Measurements from ENCODE around the gene FCHO2.

Gene FCHO2

GRCh38 chr5:73135021-73135420 is 179.2 kb downstream of the FCHO2 start:
- no peak for TF ChIP-seq ZFX (IDR thresholded peaks at IDR 0.05)
- TF ChIP-seq, protein P1, sequence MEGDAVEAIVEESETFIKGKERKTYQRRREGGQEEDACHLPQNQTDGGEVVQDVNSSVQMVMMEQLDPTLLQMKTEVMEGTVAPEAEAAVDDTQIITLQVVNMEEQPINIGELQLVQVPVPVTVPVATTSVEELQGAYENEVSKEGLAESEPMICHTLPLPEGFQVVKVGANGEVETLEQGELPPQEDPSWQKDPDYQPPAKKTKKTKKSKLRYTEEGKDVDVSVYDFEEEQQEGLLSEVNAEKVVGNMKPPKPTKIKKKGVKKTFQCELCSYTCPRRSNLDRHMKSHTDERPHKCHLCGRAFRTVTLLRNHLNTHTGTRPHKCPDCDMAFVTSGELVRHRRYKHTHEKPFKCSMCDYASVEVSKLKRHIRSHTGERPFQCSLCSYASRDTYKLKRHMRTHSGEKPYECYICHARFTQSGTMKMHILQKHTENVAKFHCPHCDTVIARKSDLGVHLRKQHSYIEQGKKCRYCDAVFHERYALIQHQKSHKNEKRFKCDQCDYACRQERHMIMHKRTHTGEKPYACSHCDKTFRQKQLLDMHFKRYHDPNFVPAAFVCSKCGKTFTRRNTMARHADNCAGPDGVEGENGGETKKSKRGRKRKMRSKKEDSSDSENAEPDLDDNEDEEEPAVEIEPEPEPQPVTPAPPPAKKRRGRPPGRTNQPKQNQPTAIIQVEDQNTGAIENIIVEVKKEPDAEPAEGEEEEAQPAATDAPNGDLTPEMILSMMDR (conservative IDR thresholded peaks at IDR 0.05): no peak
- H3K27ac ChIP-seq: no peak overlapping the region

GRCh38 chr5:73135429-73136054 is 179.7 kb downstream of the FCHO2 start:
- TF ChIP-seq, protein P1 (conservative IDR thresholded peaks at IDR 0.05): peak; percentile 44; the same call in 1 of the 2 replicates
- no peak for TF ChIP-seq ZFX (IDR thresholded peaks at IDR 0.05)
- no peak overlapping the region for H3K27ac ChIP-seq

DNA sequence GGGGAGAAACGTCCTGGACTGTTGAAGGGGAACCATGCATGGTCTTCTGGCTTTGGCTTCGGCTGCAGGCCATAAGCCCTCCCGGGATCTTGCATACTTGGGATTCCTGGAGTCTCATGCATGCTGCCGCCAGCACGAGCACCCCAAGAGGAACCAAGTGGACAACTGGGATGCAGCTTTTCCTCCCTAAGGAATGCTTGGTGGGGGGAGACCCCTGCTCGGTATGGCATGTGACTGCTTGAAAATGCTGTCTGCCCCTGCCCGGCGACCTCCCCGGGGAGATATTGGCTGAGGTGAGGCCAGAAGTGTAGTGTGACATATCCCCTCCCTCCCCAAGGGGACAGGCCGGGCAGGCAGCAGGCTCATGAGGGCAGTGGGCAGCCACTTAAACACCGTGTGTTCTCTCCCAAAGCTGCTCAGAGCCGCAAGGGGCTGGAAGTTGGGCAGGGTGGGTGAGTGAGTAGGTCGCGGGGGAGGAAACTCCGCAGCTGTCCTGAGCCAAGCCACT is 180.3 kb downstream of the FCHO2 start:
- TF ChIP-seq, protein P1 (conservative IDR thresholded peaks at IDR 0.05): no peak
- TF ChIP-seq ZFX (IDR thresholded peaks at IDR 0.05): no peak
- H3K27ac ChIP-seq: no peak overlapping the region

- no peak for TF ChIP-seq ZFX (IDR thresholded peaks at IDR 0.05)
- H3K27ac ChIP-seq: no peak overlapping the region
Observed at GRCh38 chr5:73137563-73138530, 182.0 kb downstream of the FCHO2 start.

GRCh38 chr5:73139485-73139884 is 183.6 kb downstream of the FCHO2 start:
- H3K27ac ChIP-seq: no peak overlapping the region
- TF ChIP-seq ZFX (IDR thresholded peaks at IDR 0.05): no peak
- TF ChIP-seq, protein P1 (conservative IDR thresholded peaks at IDR 0.05): no peak

Measured in C4-2B (cell line).